Measurements from ENCODE around the gene KRT9.

DNA sequence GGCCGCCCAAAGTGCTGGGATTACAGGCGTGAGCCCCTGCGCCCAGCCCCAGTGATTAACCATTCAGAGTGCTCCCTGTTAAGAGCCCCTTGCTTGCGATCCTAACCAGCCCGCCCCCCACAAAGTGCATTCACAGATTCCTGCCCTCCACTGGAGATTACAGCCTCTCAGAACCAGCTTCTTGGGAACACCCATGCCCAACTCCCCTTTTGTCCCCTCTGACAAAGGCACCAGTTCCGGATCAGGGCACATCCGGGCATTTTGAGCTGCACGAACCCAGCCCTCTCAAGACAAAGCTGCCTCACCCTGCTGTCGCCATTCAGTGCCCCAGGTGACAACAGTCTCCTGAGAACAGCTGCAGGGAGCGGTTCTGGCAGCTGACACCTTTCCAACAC, 42.9 kb downstream of the KRT9 start:
- no peak for TF ChIP-seq CTCF (IDR thresholded peaks at IDR 0.05)
- TF ChIP-seq POLR2AphosphoS5 (IDR thresholded peaks at IDR 0.05), result no peak
- TF ChIP-seq POLR2A (IDR thresholded peaks at IDR 0.05), result no peak
